HCT116 (cell line): ENCODE measurements around the gene LMCD1. TPM values are rescaled to one million over a fixed set of nuclear protein-coding genes. Genes with fewer than 3 reads are reported as not detected.

ENCODE experiments used
- ATAC-seq: fragments of 200-7000 bp; cut with Tn5 transposase; 2 replicates; pipeline ENCODE4 v1.9.1; 2020; ENCODE audit warnings: mild to moderate bottlenecking, moderate library complexity
- BruUV-seq: library from RNA; stranded (reverse); fragments of 400-500 nt; replicated peaks from 2 replicates; lab custom pipeline; 2021; lab: Mats Ljungman, UMichigan
- CTCF ChIA-PET: fragments of 300-600 bp; sonication (Branson Sonifier 250); formaldehyde crosslinking; loops from one replicate; lab custom pipeline; 2021; ENCODE audit warnings: antibody characterized with exemption; lab: Charles Lee
- POLR2A ChIA-PET: fragments of 300-600, 350-600 bp; sonication (Branson Sonifier 250); formaldehyde crosslinking; loops from one replicate; lab custom pipeline; 2021; ENCODE audit warnings: antibody characterized with exemption; lab: Charles Lee
- RAD21 ChIA-PET, 2 experiments: fragments of 300-600 bp; sonication (Branson Sonifier 250); formaldehyde crosslinking; loops; one replicate each; lab custom pipeline; 2023; ENCODE audit warnings: low total read pairs in 2 of 2; ENCODE audit not compliant: uncharacterized antibody in 2 of 2, unreplicated experiment in 2 of 2, low non-redundant PET in 1 of 2; lab: Charles Lee
- DNase-seq: peaks from one replicate; pipeline ENCODE4 v3.0.0-alpha.2; 2010; ENCODE audit warnings: low read depth, low spot score
- H2AFZ ChIP-seq: fragments of 200-600 bp; shearing (Covaris generic), sonication (generic); 2 replicates; pipeline ENCODE4 v1.6.1; 2017; ENCODE audit warnings: low read depth, mixed run types, mixed read lengths, antibody characterized with exemption, low read length; ENCODE audit not compliant: poor library complexity, severe bottlenecking
- H3K27ac ChIP-seq: 2 replicates; pipeline ENCODE4 v1.5.1; 2012; ENCODE audit warnings: low read depth, low read length
- H3K27me3 ChIP-seq: fragments of 200-600 bp; sonication (generic); 2 replicates; pipeline ENCODE4 v1.6.1; 2016; ENCODE audit warnings: mixed run types, low read length, mixed read lengths; ENCODE audit not compliant: insufficient read depth
- H3K36me3 ChIP-seq, 2 experiments: fragments of 200-500 bp in 1 of 2; fragments of 200-600 bp in 1 of 2; sonication (Bioruptor generic) in 1 of 2; sonication (generic) in 1 of 2; 2 replicates each; pipeline versions ENCODE4 v1.5.1 to v1.6.1; 2014 to 2016; ENCODE audit warnings: low read length in 2 of 2, inconsistent platforms in 1 of 2, mixed read lengths in 1 of 2, mixed run types in 1 of 2; ENCODE audit not compliant: insufficient read depth in 2 of 2, control insufficient read depth in 1 of 2
- H3K4me1 ChIP-seq, 2 experiments: fragments of 200-600 bp in 1 of 2; sonication (generic) in 1 of 2; 2 replicates each; pipeline versions ENCODE4 v1.5.1 to v1.6.1; 2012 to 2017; ENCODE audit warnings: low read length in 2 of 2, inconsistent platforms in 1 of 2, mild to moderate bottlenecking in 1 of 2, mixed read lengths in 1 of 2, mixed run types in 1 of 2, moderate library complexity in 1 of 2; ENCODE audit not compliant: insufficient read depth in 2 of 2, control insufficient read depth in 1 of 2
- H3K4me2 ChIP-seq: fragments of 200-600 bp; sonication (generic); 2 replicates; pipeline ENCODE4 v1.6.1; 2017; ENCODE audit warnings: mixed run types, low read length, mixed read lengths
- H3K4me3 ChIP-seq, 2 experiments: fragments of 200-600 bp in 1 of 2; sonication (generic) in 1 of 2; replicated peaks in 1 of 2; 2 replicates each; pipeline ENCODE4 v1.5.1; 2011 to 2016; ENCODE audit warnings: low read length in 2 of 2, control low read depth in 1 of 2, low read depth in 1 of 2, mild to moderate bottlenecking in 1 of 2, mixed read lengths in 1 of 2, mixed run types in 1 of 2
- H3K79me2 ChIP-seq: fragments of 200-600 bp; sonication (generic); 2 replicates; pipeline ENCODE4 v1.6.1; 2017; ENCODE audit warnings: mild to moderate bottlenecking, mixed run types, low read length, moderate library complexity, mixed read lengths; ENCODE audit not compliant: insufficient read depth
- H3K9ac ChIP-seq: fragments of 200-600 bp; sonication (generic); 2 replicates; pipeline ENCODE4 v1.6.1; 2016; ENCODE audit warnings: low read length, mixed read lengths
- H3K9me2 ChIP-seq: fragments of 200-600 bp; sonication (generic), shearing (Covaris generic); 2 replicates; pipeline ENCODE4 v1.6.1; 2017; ENCODE audit warnings: mixed run types, mild to moderate bottlenecking, moderate library complexity; ENCODE audit not compliant: insufficient read depth
- H3K9me3 ChIP-seq, 2 experiments: fragments of 200-500 bp in 1 of 2; fragments of 200-600 bp in 1 of 2; sonication (Bioruptor generic) in 1 of 2; sonication (generic) in 1 of 2; 2 replicates each; pipeline ENCODE4 v1.6.1; 2014 to 2017; ENCODE audit warnings: low read length in 2 of 2, mixed read lengths in 2 of 2, inconsistent platforms in 1 of 2, low read depth in 1 of 2, mild to moderate bottlenecking in 1 of 2, mixed run types in 1 of 2, moderate library complexity in 1 of 2; ENCODE audit not compliant: control insufficient read depth in 1 of 2, insufficient read depth in 1 of 2
- H4K20me1 ChIP-seq: fragments of 200-600 bp; sonication (generic), shearing (Covaris generic); 2 replicates; pipeline ENCODE4 v1.6.1; 2017; ENCODE audit warnings: mixed run types, mild to moderate bottlenecking, moderate library complexity; ENCODE audit not compliant: insufficient read depth
- CBX3 ChIP-seq: IDR thresholded peaks from 2 replicates; pipeline ENCODE4 v1.6.1; 2012; ENCODE audit warnings: low read depth
- CTCF ChIP-seq, 3 experiments: fragments of 200-600 bp in 1 of 3; sonication (generic) in 1 of 3; IDR thresholded peaks in 2 of 3; conservative IDR thresholded peaks in 1 of 3; 2 replicates each; pipeline ENCODE4 v1.5.1; 2012 to 2017; ENCODE audit warnings: low read depth in 2 of 3, low read length in 2 of 3, antibody characterized with exemption in 1 of 3, borderline replicate concordance in 1 of 3, control low read depth in 1 of 3, mild to moderate bottlenecking in 1 of 3, mixed read lengths in 1 of 3, mixed run types in 1 of 3, moderate library complexity in 1 of 3; ENCODE audit not compliant: insufficient read depth in 1 of 3
- EGR1 ChIP-seq: IDR thresholded peaks from 2 replicates; pipeline ENCODE4 v1.6.1; 2012; ENCODE audit warnings: low read depth
- ELF1 ChIP-seq: IDR thresholded peaks from 2 replicates; pipeline ENCODE4 v1.6.1; 2012; ENCODE audit warnings: low read depth, borderline replicate concordance
- EZH2 ChIP-seq: fragments of 200-600 bp; sonication (generic); IDR thresholded peaks from 2 replicates; pipeline ENCODE4 v1.6.1; 2017; ENCODE audit warnings: antibody characterized with exemption, mixed run types
- FOSL1 ChIP-seq: IDR thresholded peaks from 2 replicates; pipeline ENCODE4 v1.6.1; 2012; ENCODE audit warnings: low read depth
- JUND ChIP-seq: IDR thresholded peaks from 2 replicates; pipeline ENCODE4 v1.6.1; 2012
- MAX ChIP-seq: IDR thresholded peaks from 2 replicates; pipeline ENCODE4 v1.6.1; 2012
- RAD21 ChIP-seq: IDR thresholded peaks from 2 replicates; pipeline ENCODE4 v1.6.1; 2012; ENCODE audit warnings: low read depth, mild to moderate bottlenecking
- SIN3A ChIP-seq: IDR thresholded peaks from 2 replicates; pipeline ENCODE4 v1.6.1; 2012; ENCODE audit warnings: low read depth
- TCF7L2 ChIP-seq: IDR thresholded peaks from 2 replicates; pipeline ENCODE4 v1.7.0; 2011; ENCODE audit warnings: borderline replicate concordance, inconsistent platforms; ENCODE audit not compliant: insufficient read depth, insufficient read length; ENCODE audit errors: extremely low read depth
- ZBTB33 ChIP-seq: IDR thresholded peaks from 2 replicates; pipeline ENCODE4 v1.6.1; 2011; ENCODE audit warnings: mild to moderate bottlenecking, low read length, moderate library complexity; ENCODE audit not compliant: insufficient replicate concordance; ENCODE audit errors: extremely low read depth
- intact Hi-C: fragments of 100-400 bp; cut with micrococcal nuclease; formaldehyde crosslinking; loops from 2 replicates; pipeline ENCODE4 v1.10.0; 2022
- total RNA-seq: library from RNA; stranded (reverse); gene quantifications from one replicate; pipeline ENCODE4 v1.2.1, GENCODE V29; 2021; ENCODE audit not compliant: unreplicated experiment

LMCD1 gene
- total RNA-seq, 1 experiment from 2014 or later: 4.6 TPM

DNA sequence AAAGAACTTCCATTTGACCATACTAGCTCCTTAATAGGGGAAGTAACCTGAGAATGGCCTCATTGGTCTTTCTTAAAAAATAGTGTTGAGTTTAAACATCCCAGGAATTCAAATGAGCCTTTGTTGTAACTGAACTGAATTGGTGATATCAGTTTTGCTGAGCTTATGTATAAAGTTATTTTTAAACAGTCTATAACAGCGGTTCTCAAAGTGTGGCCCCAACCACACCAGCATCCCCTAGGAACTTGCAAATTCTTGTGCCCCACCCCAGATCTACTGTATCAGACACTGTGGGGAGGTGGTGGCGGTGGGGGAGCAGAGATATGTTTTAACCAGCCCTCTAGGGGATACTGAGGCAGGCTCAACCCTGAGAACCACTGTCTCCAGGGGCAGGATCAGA lies 57.0 kb downstream of the LMCD1 start:
- ChIA-PET CTCF (no interaction called here), RAD21 (no interaction called here), POLR2A (interaction anchor here (1.3 kb wide), 1 partner anchor 10 kb away, joined by 3 read pairs; no protein-coding TSS in a partner anchor)
- Histone ChIP-seq H3K4me2 (no peak overlapping the region), H3K36me3 (no peaks in the 10 kb centered on the region), H3K27ac (no peak overlapping the region), H3K4me3 (no peak overlapping the region), H3K27me3 (no peaks in the 10 kb centered on the region), H3K9me2 (no peaks in the 10 kb centered on the region), H3K9me3 (no peaks in the 10 kb centered on the region), H4K20me1 (no peaks in the 10 kb centered on the region), H2AFZ (no peak overlapping the region), H3K4me1 (no peaks in the 10 kb centered on the region), H3K9ac (no peak overlapping the region), H3K79me2 (no peaks in the 10 kb centered on the region)
- intact Hi-C loops: no loop called here
- TF ChIP-seq CBX3: no peak
- no peak for TF ChIP-seq JUND
- no peak for TF ChIP-seq SIN3A
- no peak for TF ChIP-seq EGR1
- no peak for TF ChIP-seq MAX
- no peak for TF ChIP-seq EZH2
- TF ChIP-seq FOSL1: no peak
- TF ChIP-seq ELF1: no peak
- TF ChIP-seq CTCF (IDR thresholded peaks at IDR 0.05 in 2 of 3, conservative IDR thresholded peaks at IDR 0.05 in 1 of 3; ENCODE audit: borderline replicate concordance in 1 of 3, insufficient read depth in 1 of 3, low read depth in 2 of 3, low read length in 2 of 3): no peak
- TF ChIP-seq RAD21: no peak
- no peak for TF ChIP-seq TCF7L2
- no peak for TF ChIP-seq ZBTB33
- BruUV-seq: no TSS peak
- ATAC-seq: no peak
- no peak for DNase-seq
